DOHH2 (cell line): ENCODE results near the gene ABCB8.

Experiments used
- EZH2phosphoT487 ChIP-seq: fragments of 200-600 bp; sonication (generic); IDR thresholded peaks from 2 replicates; pipeline ENCODE4 v1.6.1; 2017; ENCODE audit warnings: borderline replicate concordance, mild to moderate bottlenecking, antibody characterized with exemption, low read length, moderate library complexity, mixed read lengths
- TF ChIP-seq, protein P1 (sequence below): fragments of 200-600 bp; sonication (generic); IDR thresholded peaks from one replicate; pipeline ENCODE4 v1.5.1; 2014; ENCODE audit warnings: antibody characterized with exemption, mild to moderate bottlenecking, low read depth, low read length; ENCODE audit not compliant: poor library complexity, severe bottlenecking

DNA sequence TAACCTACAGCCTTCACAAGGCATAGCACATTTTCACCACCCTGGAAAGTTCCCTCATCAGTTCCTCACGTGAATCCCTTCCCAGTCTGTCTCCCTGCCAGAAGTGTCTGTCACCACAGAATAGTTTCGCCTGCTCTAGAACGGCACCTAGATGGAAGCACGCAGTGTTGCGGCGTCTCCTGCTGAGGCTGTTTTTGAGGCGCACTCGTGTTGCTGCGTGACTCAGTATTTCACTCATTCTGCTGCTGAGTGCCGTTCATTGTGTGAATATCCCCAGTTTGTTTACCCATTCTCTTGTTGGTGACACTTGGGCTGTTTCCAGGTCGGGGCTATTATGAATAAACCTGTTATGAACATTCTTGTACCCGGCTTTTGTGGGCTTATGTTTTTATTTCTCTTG is 24.7 kb upstream of the ABCB8 start:
- TF ChIP-seq, protein P1, sequence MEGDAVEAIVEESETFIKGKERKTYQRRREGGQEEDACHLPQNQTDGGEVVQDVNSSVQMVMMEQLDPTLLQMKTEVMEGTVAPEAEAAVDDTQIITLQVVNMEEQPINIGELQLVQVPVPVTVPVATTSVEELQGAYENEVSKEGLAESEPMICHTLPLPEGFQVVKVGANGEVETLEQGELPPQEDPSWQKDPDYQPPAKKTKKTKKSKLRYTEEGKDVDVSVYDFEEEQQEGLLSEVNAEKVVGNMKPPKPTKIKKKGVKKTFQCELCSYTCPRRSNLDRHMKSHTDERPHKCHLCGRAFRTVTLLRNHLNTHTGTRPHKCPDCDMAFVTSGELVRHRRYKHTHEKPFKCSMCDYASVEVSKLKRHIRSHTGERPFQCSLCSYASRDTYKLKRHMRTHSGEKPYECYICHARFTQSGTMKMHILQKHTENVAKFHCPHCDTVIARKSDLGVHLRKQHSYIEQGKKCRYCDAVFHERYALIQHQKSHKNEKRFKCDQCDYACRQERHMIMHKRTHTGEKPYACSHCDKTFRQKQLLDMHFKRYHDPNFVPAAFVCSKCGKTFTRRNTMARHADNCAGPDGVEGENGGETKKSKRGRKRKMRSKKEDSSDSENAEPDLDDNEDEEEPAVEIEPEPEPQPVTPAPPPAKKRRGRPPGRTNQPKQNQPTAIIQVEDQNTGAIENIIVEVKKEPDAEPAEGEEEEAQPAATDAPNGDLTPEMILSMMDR = no peak
- TF ChIP-seq EZH2phosphoT487 = no peak
